ENCODE results near the gene BBLN. TPM values are rescaled to one million over a fixed set of nuclear protein-coding genes. Genes with fewer than 3 reads are reported as not detected.

Gene BBLN
- total RNA-seq, 1 donor from 2014 or later: 39.0 TPM

DNA sequence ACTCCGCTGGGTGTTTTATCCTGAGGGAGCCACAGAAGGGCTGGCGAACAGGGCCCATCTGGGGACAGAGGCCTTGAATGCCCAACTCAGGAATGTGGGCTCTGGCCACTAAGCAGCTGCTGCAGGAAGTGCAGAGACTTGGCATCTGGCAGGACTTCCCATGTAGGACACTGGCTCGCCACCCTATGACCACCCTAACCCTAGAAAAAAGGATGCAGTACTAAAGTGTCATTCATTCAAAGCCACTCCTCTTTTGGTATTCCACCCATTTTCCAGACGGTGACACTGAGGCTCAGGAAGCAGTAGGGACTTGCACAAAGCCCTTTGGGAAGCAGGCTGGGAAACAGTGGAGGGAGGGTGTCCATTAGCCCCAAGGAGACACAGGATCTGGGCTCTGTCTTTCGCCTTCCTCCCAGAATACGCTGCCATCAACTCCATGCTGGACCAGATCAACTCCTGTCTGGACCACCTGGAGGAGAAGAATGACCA, 3.0 kb downstream of the BBLN start:
- intact Hi-C loops (cut with DNase I): no loop called here
- no peaks in the 10 kb centered on the region for H3K27me3 ChIP-seq
- no peak overlapping the region for H3K27ac ChIP-seq
- no peak overlapping the region for H3K4me3 ChIP-seq
- ATAC-seq (no peak), DNase-seq (no peak)
- no peaks in the 10 kb centered on the region for H3K4me1 ChIP-seq
- peaks cover 38% of the 10 kb centered on the region for H3K36me3 ChIP-seq
- TF ChIP-seq, protein P1, sequence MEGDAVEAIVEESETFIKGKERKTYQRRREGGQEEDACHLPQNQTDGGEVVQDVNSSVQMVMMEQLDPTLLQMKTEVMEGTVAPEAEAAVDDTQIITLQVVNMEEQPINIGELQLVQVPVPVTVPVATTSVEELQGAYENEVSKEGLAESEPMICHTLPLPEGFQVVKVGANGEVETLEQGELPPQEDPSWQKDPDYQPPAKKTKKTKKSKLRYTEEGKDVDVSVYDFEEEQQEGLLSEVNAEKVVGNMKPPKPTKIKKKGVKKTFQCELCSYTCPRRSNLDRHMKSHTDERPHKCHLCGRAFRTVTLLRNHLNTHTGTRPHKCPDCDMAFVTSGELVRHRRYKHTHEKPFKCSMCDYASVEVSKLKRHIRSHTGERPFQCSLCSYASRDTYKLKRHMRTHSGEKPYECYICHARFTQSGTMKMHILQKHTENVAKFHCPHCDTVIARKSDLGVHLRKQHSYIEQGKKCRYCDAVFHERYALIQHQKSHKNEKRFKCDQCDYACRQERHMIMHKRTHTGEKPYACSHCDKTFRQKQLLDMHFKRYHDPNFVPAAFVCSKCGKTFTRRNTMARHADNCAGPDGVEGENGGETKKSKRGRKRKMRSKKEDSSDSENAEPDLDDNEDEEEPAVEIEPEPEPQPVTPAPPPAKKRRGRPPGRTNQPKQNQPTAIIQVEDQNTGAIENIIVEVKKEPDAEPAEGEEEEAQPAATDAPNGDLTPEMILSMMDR (IDR thresholded peaks at IDR 0.05): no peak
- no peaks in the 10 kb centered on the region for H3K9me3 ChIP-seq

DNA sequence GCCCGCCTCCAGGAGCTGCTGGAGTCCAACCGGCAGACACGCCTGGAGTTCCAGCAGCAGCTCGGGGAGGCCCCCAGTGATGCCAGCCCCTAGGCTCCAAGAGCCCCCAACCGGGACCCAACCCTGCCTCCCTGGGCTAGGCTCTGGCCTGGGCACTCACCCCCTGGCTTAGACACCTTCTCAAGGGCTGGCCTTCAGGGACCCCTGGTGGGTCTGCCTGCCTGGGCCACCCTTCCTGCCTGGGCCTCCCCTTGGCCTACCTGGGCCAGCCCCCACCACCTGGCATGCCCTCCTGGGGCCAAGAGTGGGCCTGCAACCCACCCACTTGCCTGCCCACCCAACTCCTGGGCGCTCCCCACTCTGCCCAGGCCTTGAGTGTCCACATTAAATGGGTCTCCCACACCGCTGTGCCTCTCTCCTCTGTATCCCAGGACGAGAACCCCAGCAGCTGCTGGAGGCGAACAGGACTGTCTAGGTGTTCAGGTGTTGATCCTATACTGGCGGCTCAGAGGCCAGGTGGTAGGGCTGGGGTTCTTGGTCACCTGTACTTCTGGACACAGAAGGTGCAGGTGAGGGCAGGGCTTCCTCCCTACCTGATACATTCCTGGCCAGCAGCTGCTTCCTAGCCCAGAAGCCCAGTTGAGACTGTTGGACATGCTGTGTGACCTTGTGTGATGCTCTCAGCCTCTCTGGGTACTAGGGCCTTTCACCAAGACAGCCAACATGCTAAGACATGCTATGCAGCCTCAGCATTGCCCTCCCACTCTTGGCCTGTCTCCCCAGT, 3.6 kb downstream of the BBLN start:
- H3K9me3 ChIP-seq: no peaks in the 10 kb centered on the region
- TF ChIP-seq, protein P1 (IDR thresholded peaks at IDR 0.05): no peak
- DNase-seq: no peak
- H3K4me3 ChIP-seq: no peak overlapping the region
- H3K4me1 ChIP-seq: no peaks in the 10 kb centered on the region
- H3K36me3 ChIP-seq: peaks cover 45% of the 10 kb centered on the region
- no peak for ATAC-seq
- intact Hi-C loops (cut with DNase I): no loop called here
- H3K27ac ChIP-seq: no peak overlapping the region
- H3K27me3 ChIP-seq: no peaks in the 10 kb centered on the region

DNA sequence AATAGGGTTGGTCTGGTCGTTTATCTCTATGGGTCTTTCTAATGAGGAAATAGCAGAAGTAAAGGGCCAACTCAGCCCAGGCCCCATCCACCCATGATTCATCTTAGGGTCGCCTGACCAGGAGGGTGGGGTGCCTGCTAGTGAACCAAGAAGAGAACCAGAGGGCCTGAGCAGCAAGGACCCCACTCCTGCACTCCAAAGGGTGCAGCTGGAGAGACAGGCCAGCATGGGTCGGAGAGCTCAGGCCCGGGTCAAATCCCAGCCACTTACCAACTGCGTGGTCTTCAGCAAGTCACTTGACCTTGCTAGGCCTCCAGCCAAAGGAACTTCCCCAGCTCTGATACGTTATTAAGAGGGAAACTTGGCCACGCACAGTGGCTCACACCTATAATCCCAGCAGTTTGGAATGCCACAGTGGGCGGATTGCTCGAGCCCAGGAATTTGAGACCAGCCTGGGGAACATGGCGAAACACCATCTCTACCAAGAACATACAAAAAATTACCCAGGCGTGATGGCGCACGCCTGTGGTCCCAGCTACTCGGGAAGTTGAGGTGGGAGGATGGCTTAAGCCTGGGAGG, 4.3 kb downstream of the BBLN start:
- no peak for ATAC-seq
- Histone ChIP-seq H3K4me1 (no peaks in the 10 kb centered on the region), H3K36me3 (peaks cover 52% of the 10 kb centered on the region), H3K27me3 (no peaks in the 10 kb centered on the region), H3K27ac (no peak overlapping the region), H3K4me3 (no peak overlapping the region), H3K9me3 (no peaks in the 10 kb centered on the region)
- no peak for DNase-seq
- TF ChIP-seq, protein P1 (IDR thresholded peaks at IDR 0.05): no peak
- intact Hi-C loops (cut with DNase I): no loop called here

DNA sequence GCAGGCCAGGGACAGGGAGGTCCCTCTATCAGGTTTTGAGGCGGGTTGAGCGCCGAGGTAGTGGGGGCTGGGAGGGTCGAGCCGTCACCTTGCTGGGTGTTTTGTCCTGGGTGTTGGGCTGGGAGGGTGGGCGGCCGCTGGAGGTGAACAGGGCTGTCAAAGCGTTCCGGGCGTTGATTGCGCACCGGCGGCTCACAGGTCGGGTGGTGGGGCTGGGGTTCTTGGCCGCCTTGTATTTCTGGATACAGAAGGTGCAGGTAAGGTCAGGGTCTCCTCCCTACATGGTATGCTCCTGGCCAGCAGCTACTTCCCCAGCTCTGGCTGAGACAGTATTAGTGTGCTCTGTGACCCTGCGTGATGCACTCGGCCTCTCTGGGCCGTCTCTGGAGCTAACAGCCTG, 6.1 kb downstream of the BBLN start:
- no peak overlapping the region for H3K4me3 ChIP-seq
- no peaks in the 10 kb centered on the region for H3K27me3 ChIP-seq
- ATAC-seq (no peak), DNase-seq (no peak)
- TF ChIP-seq, protein P1 (IDR thresholded peaks at IDR 0.05): no peak
- H3K27ac ChIP-seq: no peak overlapping the region
- H3K36me3 ChIP-seq: peaks cover 63% of the 10 kb centered on the region
- intact Hi-C loops (cut with DNase I): no loop called here
- no peaks in the 10 kb centered on the region for H3K4me1 ChIP-seq
- no peaks in the 10 kb centered on the region for H3K9me3 ChIP-seq

DNA sequence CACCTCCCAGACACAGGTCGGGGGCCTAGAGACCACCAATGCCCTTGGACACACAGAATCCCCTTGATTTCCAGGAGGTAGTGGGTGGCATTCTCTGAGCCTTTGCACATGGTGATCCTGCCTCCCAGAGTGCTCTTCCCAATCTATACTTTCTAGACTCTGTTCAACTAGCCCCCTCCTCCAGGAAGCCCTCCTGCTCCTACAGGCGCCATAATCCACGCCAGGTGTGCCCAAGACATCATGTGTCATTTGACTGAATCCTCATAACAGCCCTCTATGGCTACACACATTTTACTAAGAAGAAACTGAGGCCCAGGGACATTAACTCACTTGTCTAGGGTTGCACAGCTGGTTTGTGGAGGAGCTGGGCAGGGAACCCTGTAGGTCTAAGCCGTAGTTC, 7.1 kb downstream of the BBLN start:
- H3K4me3 ChIP-seq: no peak overlapping the region
- no peak for ATAC-seq
- DNase-seq: no peak
- H3K4me1 ChIP-seq: no peaks in the 10 kb centered on the region
- intact Hi-C loops (cut with DNase I): no loop called here
- H3K27ac ChIP-seq: no peak overlapping the region
- H3K36me3 ChIP-seq: peaks cover 63% of the 10 kb centered on the region
- no peaks in the 10 kb centered on the region for H3K27me3 ChIP-seq
- TF ChIP-seq, protein P1 (IDR thresholded peaks at IDR 0.05): no peak
- no peaks in the 10 kb centered on the region for H3K9me3 ChIP-seq
